Measurements from ENCODE around the gene ZNF185. TPM values are rescaled to one million over a fixed set of nuclear protein-coding genes. Genes with fewer than 3 reads are reported as not detected.

The ZNF185 gene
- total RNA-seq: 19.7 and 31.6 TPM in 2 replicates
- 15.5 and 18.7 TPM in 2 replicates for polyA plus RNA-seq
- 17.6 and 19.5 TPM in 2 replicates for polyA plus RNA-seq (2011; cell fraction: cytosol; rRNA removed)
- polyA plus RNA-seq (2011; cell fraction: nucleus; rRNA removed): 74.9 and 87.3 TPM in 2 replicates
- polyA plus RNA-seq (2012): 27.3 and 47.6 TPM in 2 replicates
- polyA minus RNA-seq: 18.9 and 19.5 TPM in 2 replicates
- 2.4 TPM for polyA minus RNA-seq (2011; cell fraction: cytosol; rRNA and poly(A)+ RNA removed)
- 29.7 and 41.7 TPM in 2 replicates for polyA minus RNA-seq (2011; cell fraction: nucleus; rRNA and poly(A)+ RNA removed)
- Bru-seq, nascent RNA: percentile 45 among the genes with signal in this experiment
- percentile 53 among the genes with signal in this experiment for BruChase-seq, experiment 1, labeled RNA remaining after a 6-hour chase
- percentile 46 among the genes with signal in this experiment for BruChase-seq, experiment 2, labeled RNA remaining after a 2-hour chase
- long read RNA-seq, partial matches to known transcripts: 3 of 12 reads
- long read RNA-seq, other reads (novel, unspliced or antisense): 8 of 12 reads

- peak within 1 kb of the TSS; percentile 44 for H2AFZ ChIP-seq (ENCODE audit: low read depth, low read length)
- H3K27ac ChIP-seq (ENCODE audit: insufficient read depth, low read depth, low read length): peak within 1 kb of the TSS; percentile 56
- H3K4me2 ChIP-seq (ENCODE audit: insufficient read depth, low read length): peak within 1 kb of the TSS; percentile 42
- intact Hi-C loops (cut with micrococcal nuclease): loop anchor here (2.0 kb wide), 1 partner anchor 67 kb away; the partner anchor contains the start of genes CETN2 and NSDHL
- TF ChIP-seq JUN (IDR thresholded peaks at IDR 0.05; ENCODE audit: borderline replicate concordance, insufficient read depth, insufficient read length, low read depth) (no peak), CTCF (IDR thresholded peaks at IDR 0.05; ENCODE audit: extremely low read depth in 1 of 2, insufficient read depth in 1 of 2, low read depth in 1 of 2, low read length in 2 of 2) (no peak)
- peaks cover 20% of the 10 kb centered on the region for H3K79me2 ChIP-seq (ENCODE audit: control insufficient read depth, insufficient read depth, low read length)
- ChIA-PET POLR2A (no interaction called here), CTCF (interaction anchor here (0.8 kb wide), 1 partner anchor 8 kb away, joined by 3 read pairs; no protein-coding TSS in a partner anchor)
- H3K27me3 ChIP-seq (ENCODE audit: control insufficient read depth in 2 of 2, insufficient read depth in 2 of 2, low read length in 2 of 2): no peaks in the 10 kb centered on the region
- H3K9ac ChIP-seq (replicated peaks; ENCODE audit: extremely low read depth, insufficient read depth, low read length): peak within 1 kb of the TSS; percentile 58
- peaks cover 21% of the 10 kb centered on the region for H3K4me1 ChIP-seq (ENCODE audit: control insufficient read depth, extremely low read depth, insufficient read depth, low read length)
- no peaks in the 10 kb centered on the region for H3K9me3 ChIP-seq (replicated peaks; ENCODE audit: control insufficient read depth, insufficient read depth, low read length)
- H4K20me1 ChIP-seq (replicated peaks; ENCODE audit: control insufficient read depth, extremely low read depth, insufficient read depth, low read length): no peaks in the 10 kb centered on the region
- DNase-seq (ENCODE audit: low read depth, low spot score) (peak; percentile 54), FAIRE-seq (peak; percentile 89)
- H3K36me3 ChIP-seq (ENCODE audit: control insufficient read depth in 2 of 2, extremely low read depth in 1 of 2, insufficient read depth in 2 of 2, low read length in 2 of 2): no peaks in the 10 kb centered on the region
- peak within 1 kb of the TSS; percentile 31 to 50 (median 48) for H3K4me3 ChIP-seq (replicated peaks in 1 of 3; ENCODE audit: insufficient read depth in 1 of 3, low read depth in 1 of 3, low read length in 3 of 3)
- no peaks in the 10 kb centered on the region for H3K9me1 ChIP-seq (replicated peaks; ENCODE audit: control insufficient read depth, extremely low read depth, insufficient read depth, low read length)
- dilution Hi-C loops (cut with MboI; ENCODE audit: extremely low pct_ligation_motif_present, low sequenced_read_pairs): no loop called here
- BruUV-seq (replicated peaks): TSS peak; percentile 84
These were observed at the start of gene ZNF185 for GRCh38 chrX:152897222-152898131. Gene ZNF185 (plus strand): TSS chrX:152898067. CDS start chrX:152914490, 16,423 bp downstream.

Measured in endothelial cell of umbilical vein (primary cell).